HL-60 (cell line): ENCODE results near the gene TFDP3.

Experiments
- POLR2AphosphoS5 ChIP-seq: IDR thresholded peaks from 2 replicates; pipeline ENCODE4 v1.6.1; 2012; ENCODE audit warnings: low read depth
- TF ChIP-seq, protein P1 (sequence below): IDR thresholded peaks from one replicate; pipeline ENCODE4 v1.5.1; 2011; ENCODE audit warnings: low read length, control low read depth, inconsistent platforms; ENCODE audit not compliant: insufficient read depth
- TF ChIP-seq, protein P2 (sequence below): IDR thresholded peaks from 2 replicates; pipeline ENCODE4 v1.6.1; 2012; ENCODE audit warnings: low read depth; ENCODE audit not compliant: insufficient replicate concordance

DNA sequence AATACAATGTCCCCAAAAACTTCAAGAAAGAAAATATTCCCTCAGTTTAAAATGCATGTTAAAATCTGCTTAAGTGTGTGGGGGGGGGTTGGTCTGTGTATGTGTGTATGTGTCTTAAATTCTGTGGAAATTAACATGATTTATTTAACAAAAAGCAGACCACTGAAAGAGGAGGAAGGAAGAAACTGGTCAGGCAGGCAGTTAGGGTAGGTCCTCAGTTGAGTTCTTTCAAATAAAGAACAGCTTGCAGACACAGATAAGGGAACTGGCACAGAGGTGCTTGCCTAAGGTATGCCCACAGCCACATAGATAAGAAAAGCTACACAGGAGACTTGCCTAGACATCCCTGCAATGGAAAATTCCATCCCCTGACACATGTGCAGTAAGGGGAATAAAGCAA is 28.8 kb upstream of the TFDP3 start:
- TF ChIP-seq, protein P1, sequence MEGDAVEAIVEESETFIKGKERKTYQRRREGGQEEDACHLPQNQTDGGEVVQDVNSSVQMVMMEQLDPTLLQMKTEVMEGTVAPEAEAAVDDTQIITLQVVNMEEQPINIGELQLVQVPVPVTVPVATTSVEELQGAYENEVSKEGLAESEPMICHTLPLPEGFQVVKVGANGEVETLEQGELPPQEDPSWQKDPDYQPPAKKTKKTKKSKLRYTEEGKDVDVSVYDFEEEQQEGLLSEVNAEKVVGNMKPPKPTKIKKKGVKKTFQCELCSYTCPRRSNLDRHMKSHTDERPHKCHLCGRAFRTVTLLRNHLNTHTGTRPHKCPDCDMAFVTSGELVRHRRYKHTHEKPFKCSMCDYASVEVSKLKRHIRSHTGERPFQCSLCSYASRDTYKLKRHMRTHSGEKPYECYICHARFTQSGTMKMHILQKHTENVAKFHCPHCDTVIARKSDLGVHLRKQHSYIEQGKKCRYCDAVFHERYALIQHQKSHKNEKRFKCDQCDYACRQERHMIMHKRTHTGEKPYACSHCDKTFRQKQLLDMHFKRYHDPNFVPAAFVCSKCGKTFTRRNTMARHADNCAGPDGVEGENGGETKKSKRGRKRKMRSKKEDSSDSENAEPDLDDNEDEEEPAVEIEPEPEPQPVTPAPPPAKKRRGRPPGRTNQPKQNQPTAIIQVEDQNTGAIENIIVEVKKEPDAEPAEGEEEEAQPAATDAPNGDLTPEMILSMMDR, result no peak
- TF ChIP-seq POLR2AphosphoS5, result no peak
- TF ChIP-seq, protein P2, sequence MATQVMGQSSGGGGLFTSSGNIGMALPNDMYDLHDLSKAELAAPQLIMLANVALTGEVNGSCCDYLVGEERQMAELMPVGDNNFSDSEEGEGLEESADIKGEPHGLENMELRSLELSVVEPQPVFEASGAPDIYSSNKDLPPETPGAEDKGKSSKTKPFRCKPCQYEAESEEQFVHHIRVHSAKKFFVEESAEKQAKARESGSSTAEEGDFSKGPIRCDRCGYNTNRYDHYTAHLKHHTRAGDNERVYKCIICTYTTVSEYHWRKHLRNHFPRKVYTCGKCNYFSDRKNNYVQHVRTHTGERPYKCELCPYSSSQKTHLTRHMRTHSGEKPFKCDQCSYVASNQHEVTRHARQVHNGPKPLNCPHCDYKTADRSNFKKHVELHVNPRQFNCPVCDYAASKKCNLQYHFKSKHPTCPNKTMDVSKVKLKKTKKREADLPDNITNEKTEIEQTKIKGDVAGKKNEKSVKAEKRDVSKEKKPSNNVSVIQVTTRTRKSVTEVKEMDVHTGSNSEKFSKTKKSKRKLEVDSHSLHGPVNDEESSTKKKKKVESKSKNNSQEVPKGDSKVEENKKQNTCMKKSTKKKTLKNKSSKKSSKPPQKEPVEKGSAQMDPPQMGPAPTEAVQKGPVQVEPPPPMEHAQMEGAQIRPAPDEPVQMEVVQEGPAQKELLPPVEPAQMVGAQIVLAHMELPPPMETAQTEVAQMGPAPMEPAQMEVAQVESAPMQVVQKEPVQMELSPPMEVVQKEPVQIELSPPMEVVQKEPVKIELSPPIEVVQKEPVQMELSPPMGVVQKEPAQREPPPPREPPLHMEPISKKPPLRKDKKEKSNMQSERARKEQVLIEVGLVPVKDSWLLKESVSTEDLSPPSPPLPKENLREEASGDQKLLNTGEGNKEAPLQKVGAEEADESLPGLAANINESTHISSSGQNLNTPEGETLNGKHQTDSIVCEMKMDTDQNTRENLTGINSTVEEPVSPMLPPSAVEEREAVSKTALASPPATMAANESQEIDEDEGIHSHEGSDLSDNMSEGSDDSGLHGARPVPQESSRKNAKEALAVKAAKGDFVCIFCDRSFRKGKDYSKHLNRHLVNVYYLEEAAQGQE, result no peak
